ENCODE data around the gene AHRR. TPM values are rescaled to one million over a fixed set of nuclear protein-coding genes. Genes with fewer than 3 reads are reported as not detected.

Gene AHRR
- total and polyA plus RNA-seq, 2 experiments from 2014 or later, result 1.8 to 2.4 TPM

DNA sequence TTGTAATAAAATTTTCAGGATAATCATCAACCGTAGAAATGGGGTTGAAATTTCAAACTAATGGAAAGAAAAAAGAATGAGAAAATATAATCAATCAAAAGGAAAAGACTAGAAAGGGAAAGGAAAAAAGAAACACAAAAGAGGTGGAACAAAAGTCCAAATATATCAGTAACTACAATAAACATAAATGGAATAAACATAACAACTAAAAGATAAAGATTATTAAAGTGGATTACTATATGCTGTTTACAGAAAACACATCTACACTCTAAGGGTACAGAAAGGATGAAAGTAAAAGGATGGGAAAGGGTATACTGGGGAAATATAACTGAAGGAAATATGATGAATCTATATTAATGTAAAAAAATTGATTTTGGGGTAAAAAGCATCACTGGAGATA, 43.0 kb downstream of the AHRR start:
- Histone ChIP-seq H3K4me3 (no peak overlapping the region), H3K79me2 (no peaks in the 10 kb centered on the region), H2AFZ (no peak overlapping the region), H3K9me3 (ENCODE audit: low read depth) (no peaks in the 10 kb centered on the region), H3K4me2 (no peak overlapping the region), H3K4me1 (ENCODE audit: insufficient read depth) (peaks cover 13% of the 10 kb centered on the region), H3K27ac (no peak overlapping the region), H3K9me2 (replicated peaks; ENCODE audit: insufficient read depth) (no peaks in the 10 kb centered on the region), H3K27me3 (no peaks in the 10 kb centered on the region), H3K36me3 (replicated peaks; ENCODE audit: insufficient read depth, low read depth) (no peaks in the 10 kb centered on the region), H4K20me1 (ENCODE audit: insufficient read depth, poor library complexity, severe bottlenecking) (no peaks in the 10 kb centered on the region)
- 100% methylated on average over 1 of the region's 1 CpG for WGBS (ENCODE audit: low lambda C conversion rate, missing lambda C conversion rate)
- DNase-seq (ENCODE audit: low spot score), result no peak
- TF ChIP-seq EZH2phosphoT487 (IDR thresholded peaks at IDR 0.05; ENCODE audit: low read depth, severe bottlenecking, unreplicated experiment), result no peak
- TF ChIP-seq, protein P1, sequence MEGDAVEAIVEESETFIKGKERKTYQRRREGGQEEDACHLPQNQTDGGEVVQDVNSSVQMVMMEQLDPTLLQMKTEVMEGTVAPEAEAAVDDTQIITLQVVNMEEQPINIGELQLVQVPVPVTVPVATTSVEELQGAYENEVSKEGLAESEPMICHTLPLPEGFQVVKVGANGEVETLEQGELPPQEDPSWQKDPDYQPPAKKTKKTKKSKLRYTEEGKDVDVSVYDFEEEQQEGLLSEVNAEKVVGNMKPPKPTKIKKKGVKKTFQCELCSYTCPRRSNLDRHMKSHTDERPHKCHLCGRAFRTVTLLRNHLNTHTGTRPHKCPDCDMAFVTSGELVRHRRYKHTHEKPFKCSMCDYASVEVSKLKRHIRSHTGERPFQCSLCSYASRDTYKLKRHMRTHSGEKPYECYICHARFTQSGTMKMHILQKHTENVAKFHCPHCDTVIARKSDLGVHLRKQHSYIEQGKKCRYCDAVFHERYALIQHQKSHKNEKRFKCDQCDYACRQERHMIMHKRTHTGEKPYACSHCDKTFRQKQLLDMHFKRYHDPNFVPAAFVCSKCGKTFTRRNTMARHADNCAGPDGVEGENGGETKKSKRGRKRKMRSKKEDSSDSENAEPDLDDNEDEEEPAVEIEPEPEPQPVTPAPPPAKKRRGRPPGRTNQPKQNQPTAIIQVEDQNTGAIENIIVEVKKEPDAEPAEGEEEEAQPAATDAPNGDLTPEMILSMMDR (IDR thresholded peaks at IDR 0.05; ENCODE audit: poor library complexity), result no peak

DNA sequence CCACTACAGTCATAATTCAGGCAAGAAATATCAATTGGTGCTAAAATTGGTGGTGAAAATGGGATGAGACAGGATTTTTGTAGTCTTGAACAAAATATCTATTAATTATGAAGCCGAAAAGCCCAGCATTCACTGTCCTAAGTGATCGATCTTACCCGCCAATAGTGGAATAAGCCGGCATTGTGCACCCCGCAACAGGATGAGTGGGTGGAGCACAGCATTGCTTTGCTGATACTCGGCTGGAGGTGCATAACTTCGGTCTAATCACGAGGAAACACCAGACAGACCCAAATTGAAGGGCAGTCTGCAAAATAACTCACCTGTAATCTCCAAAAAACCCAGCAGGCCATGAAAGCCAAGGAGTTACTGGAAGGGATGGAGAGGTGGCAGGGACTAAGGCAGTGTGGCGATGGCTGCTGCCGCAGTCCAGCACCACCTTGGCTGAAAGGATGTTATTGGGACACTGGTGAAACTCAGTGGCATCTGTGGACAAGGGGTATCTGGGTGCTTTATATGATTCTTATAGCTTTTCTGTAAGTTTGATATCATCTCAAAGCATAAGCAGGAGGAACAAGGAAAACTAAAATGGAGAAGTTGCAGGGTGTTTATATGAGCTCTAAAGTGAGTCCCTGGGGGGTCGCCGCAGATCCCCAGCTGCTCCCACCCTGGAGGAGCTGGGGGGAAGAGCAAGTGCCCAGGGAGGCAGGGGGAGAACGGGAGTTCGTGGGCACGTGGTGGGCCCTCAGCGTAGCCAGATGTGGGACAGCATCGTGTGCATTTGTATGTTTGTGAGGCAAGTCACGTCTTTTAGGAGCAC, 45.2 kb downstream of the AHRR start:
- Histone ChIP-seq H2AFZ (no peak overlapping the region), H3K36me3 (replicated peaks; ENCODE audit: insufficient read depth, low read depth) (no peaks in the 10 kb centered on the region), H3K79me2 (no peaks in the 10 kb centered on the region), H3K27ac (no peak overlapping the region), H3K9me3 (ENCODE audit: low read depth) (no peaks in the 10 kb centered on the region), H3K27me3 (no peaks in the 10 kb centered on the region), H4K20me1 (ENCODE audit: insufficient read depth, poor library complexity, severe bottlenecking) (no peaks in the 10 kb centered on the region), H3K4me3 (no peak overlapping the region), H3K4me1 (ENCODE audit: insufficient read depth) (peaks cover 14% of the 10 kb centered on the region), H3K9me2 (replicated peaks; ENCODE audit: insufficient read depth) (no peaks in the 10 kb centered on the region), H3K4me2 (no peak overlapping the region)
- 91% methylated on average over 18 of the region's 18 CpGs for WGBS (ENCODE audit: low lambda C conversion rate, missing lambda C conversion rate)
- DNase-seq (ENCODE audit: low spot score), result no peak
- TF ChIP-seq, protein P1 (IDR thresholded peaks at IDR 0.05; ENCODE audit: poor library complexity), result no peak
- TF ChIP-seq EZH2 (IDR thresholded peaks at IDR 0.05; ENCODE audit: borderline replicate concordance) (no peak), EZH2phosphoT487 (IDR thresholded peaks at IDR 0.05; ENCODE audit: low read depth, severe bottlenecking, unreplicated experiment) (no peak)

DNA sequence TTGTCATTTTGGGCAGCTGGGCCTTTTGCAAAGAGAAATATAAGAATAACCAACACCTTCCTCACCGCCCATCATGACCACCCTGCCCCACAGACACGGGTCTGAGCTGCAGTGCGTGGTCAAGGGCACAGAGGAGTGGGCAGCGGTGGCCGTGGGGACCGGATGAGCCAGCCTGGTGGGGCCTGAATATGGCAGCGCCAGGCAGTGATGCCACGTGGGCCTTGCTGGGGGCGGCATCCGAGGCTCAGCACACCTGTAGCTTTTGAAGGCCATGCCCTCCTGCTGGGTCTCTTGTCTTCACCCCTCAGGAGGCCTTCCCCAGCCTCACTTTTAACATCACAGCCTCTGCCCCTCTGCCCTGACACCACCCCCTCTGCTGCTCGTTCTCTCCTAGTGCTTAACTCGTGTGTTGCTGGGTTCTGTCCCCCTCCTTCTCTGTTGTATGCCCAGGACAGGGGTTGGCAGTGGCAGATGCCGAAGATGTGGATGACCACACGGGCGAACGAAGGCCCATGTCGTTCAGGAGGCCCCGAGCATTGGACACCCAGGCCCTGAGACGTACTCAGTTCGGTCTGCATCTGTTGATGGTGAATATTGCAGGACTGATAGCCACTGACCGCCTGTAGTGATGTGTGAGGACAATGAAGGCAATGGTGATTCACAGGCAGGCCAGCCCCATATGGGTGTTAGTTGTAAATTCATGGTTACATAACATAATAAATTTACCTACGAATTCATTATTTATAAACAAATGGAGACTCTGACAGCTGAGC, 46.0 kb downstream of the AHRR start:
- WGBS (ENCODE audit: low lambda C conversion rate, missing lambda C conversion rate), result 92% methylated on average over 22 of the region's 22 CpGs
- Histone ChIP-seq H3K4me1 (ENCODE audit: insufficient read depth) (peaks cover 19% of the 10 kb centered on the region), H3K9me3 (ENCODE audit: low read depth) (no peaks in the 10 kb centered on the region), H3K4me3 (no peak overlapping the region), H3K79me2 (no peaks in the 10 kb centered on the region), H3K9me2 (replicated peaks; ENCODE audit: insufficient read depth) (no peaks in the 10 kb centered on the region), H4K20me1 (ENCODE audit: insufficient read depth, poor library complexity, severe bottlenecking) (no peaks in the 10 kb centered on the region), H3K36me3 (replicated peaks; ENCODE audit: insufficient read depth, low read depth) (no peaks in the 10 kb centered on the region), H3K27me3 (no peaks in the 10 kb centered on the region), H3K27ac (peak overlapping the region; percentile 47), H3K4me2 (no peak overlapping the region), H2AFZ (no peak overlapping the region)
- DNase-seq (ENCODE audit: low spot score), result no peak
- TF ChIP-seq EZH2phosphoT487 (IDR thresholded peaks at IDR 0.05; ENCODE audit: low read depth, severe bottlenecking, unreplicated experiment), result no peak
